IMR-90 (cell line): Measurements from ENCODE around the gene ELMO1. TPM values are rescaled to one million over a fixed set of nuclear protein-coding genes. Genes with fewer than 3 reads are reported as not detected.

Source experiments
- ATAC-seq: fragments of 200-7000 bp; cut with Tn5 transposase; 2 replicates; pipeline ENCODE4 v1.9.1; 2020; ENCODE audit warnings: low read depth, mild to moderate bottlenecking, moderate library complexity
- BruUV-seq: library from RNA; stranded (reverse); fragments of 400-500 nt; replicated peaks from 2 replicates; lab custom pipeline; 2021; lab: Mats Ljungman, UMichigan
- CTCF ChIA-PET: fragments of 300-600 bp; formaldehyde crosslinking; extraction: SDS; loops from one replicate; lab custom pipeline; 2021; ENCODE audit warnings: antibody characterized with exemption; lab: Yijun Ruan, JAX
- POLR2A ChIA-PET: fragments of 300-600 bp; sonication (Branson Sonifier 250); formaldehyde crosslinking; loops from one replicate; lab custom pipeline; 2022; ENCODE audit warnings: antibody characterized with exemption; ENCODE audit not compliant: unreplicated experiment; lab: Charles Lee
- DNase-seq: peaks from one replicate; pipeline ENCODE4 v3.0.0; 2013
- H2AFZ ChIP-seq: replicated peaks from 2 replicates; pipeline ENCODE3; 2013; ENCODE audit warnings: low read length, mild to moderate bottlenecking; ENCODE audit not compliant: poor library complexity
- H2AK5ac ChIP-seq: 2 replicates; pipeline ENCODE4 v1.6.1; 2013; ENCODE audit warnings: low read depth, low read length, inconsistent platforms
- H2AK9ac ChIP-seq: replicated peaks from 2 replicates; pipeline ENCODE3; 2013; ENCODE audit warnings: mild to moderate bottlenecking, low read depth, low read length, moderate library complexity; ENCODE audit not compliant: poor library complexity
- H2BK120ac ChIP-seq: 2 replicates; pipeline ENCODE4 v1.6.1; 2013; ENCODE audit warnings: low read depth, low read length, inconsistent platforms
- H2BK15ac ChIP-seq: 3 replicates; pipeline ENCODE4 v1.6.1; 2013; ENCODE audit warnings: low read depth, low read length, inconsistent platforms
- H2BK20ac ChIP-seq: 2 replicates; pipeline ENCODE4 v1.6.1; 2013; ENCODE audit warnings: low read depth, mild to moderate bottlenecking, inconsistent platforms, low read length, moderate library complexity
- H2BK5ac ChIP-seq: 2 replicates; pipeline ENCODE4 v1.6.1; 2013; ENCODE audit warnings: mild to moderate bottlenecking, low read depth, low read length, inconsistent platforms; ENCODE audit not compliant: poor library complexity, severe bottlenecking
- H3K14ac ChIP-seq: replicated peaks from 2 replicates; pipeline ENCODE4 v1.6.1; 2013; ENCODE audit warnings: low read depth, low read length, inconsistent platforms
- H3K18ac ChIP-seq: 2 replicates; pipeline ENCODE4 v1.6.1; 2013; ENCODE audit warnings: low read depth, low read length, control low read depth
- H3K23ac ChIP-seq: 2 replicates; pipeline ENCODE4 v1.6.1; 2013; ENCODE audit warnings: low read depth, low read length, inconsistent platforms
- H3K27ac ChIP-seq: 2 replicates; pipeline ENCODE4 v1.5.1; 2013; ENCODE audit warnings: mild to moderate bottlenecking, control low read depth, low read length; ENCODE audit not compliant: insufficient read depth
- H3K27me3 ChIP-seq: 2 replicates; pipeline ENCODE4 v1.6.1; 2013; ENCODE audit warnings: low read length; ENCODE audit not compliant: control insufficient read depth, insufficient read depth
- H3K36me3 ChIP-seq: 2 replicates; pipeline ENCODE4 v1.6.1; 2013; ENCODE audit warnings: low read length, mixed read lengths; ENCODE audit not compliant: control insufficient read depth, insufficient read depth
- H3K4ac ChIP-seq: 2 replicates; pipeline ENCODE4 v1.6.1; 2013; ENCODE audit warnings: low read depth, low read length, inconsistent platforms
- H3K4me1 ChIP-seq: 2 replicates; pipeline ENCODE4 v1.6.1; 2013; ENCODE audit warnings: low read length, mixed read lengths; ENCODE audit not compliant: control insufficient read depth, insufficient read depth
- H3K4me2 ChIP-seq: 2 replicates; pipeline ENCODE4 v1.6.1; 2013; ENCODE audit warnings: low read depth, mild to moderate bottlenecking, control low read depth, low read length, moderate library complexity
- H3K4me3 ChIP-seq: 2 replicates; pipeline ENCODE4 v1.5.1; 2013; ENCODE audit warnings: low read depth, mild to moderate bottlenecking, control low read depth, low read length, moderate library complexity; ENCODE audit not compliant: insufficient read depth
- H3K56ac ChIP-seq: 2 replicates; pipeline ENCODE4 v1.6.1; 2013; ENCODE audit warnings: low read length, inconsistent platforms; ENCODE audit not compliant: insufficient read depth; ENCODE audit errors: extremely low read depth
- H3K79me1 ChIP-seq, 2 experiments: 2 replicates each; pipeline ENCODE4 v1.6.1; 2013; ENCODE audit warnings: low read length in 2 of 2, inconsistent platforms in 1 of 2, low read depth in 1 of 2
- H3K9ac ChIP-seq: 2 replicates; pipeline ENCODE4 v1.6.1; 2013; ENCODE audit warnings: low read depth, low read length, control low read depth
- H3K9me1 ChIP-seq: 2 replicates; pipeline ENCODE4 v1.6.1; 2013; ENCODE audit warnings: low read length, inconsistent platforms; ENCODE audit not compliant: insufficient read depth
- H3K9me3 ChIP-seq: 2 replicates; pipeline ENCODE4 v1.6.1; 2013; ENCODE audit warnings: low read length; ENCODE audit not compliant: control insufficient read depth, insufficient read depth
- H4K20me1 ChIP-seq: 2 replicates; pipeline ENCODE4 v1.6.1; 2013; ENCODE audit warnings: low read length, inconsistent platforms; ENCODE audit not compliant: insufficient read depth
- H4K5ac ChIP-seq: 2 replicates; pipeline ENCODE4 v1.6.1; 2013; ENCODE audit warnings: mild to moderate bottlenecking, low read depth, low read length, control low read depth
- H4K8ac ChIP-seq, 2 experiments: 2 replicates each; pipeline ENCODE4 v1.6.1; 2013; ENCODE audit warnings: low read depth in 2 of 2, low read length in 2 of 2, control low read depth in 1 of 2, inconsistent platforms in 1 of 2
- H4K91ac ChIP-seq: 2 replicates; pipeline ENCODE4 v1.6.1; 2013; ENCODE audit warnings: low read depth, low read length, inconsistent platforms; ENCODE audit not compliant: insufficient read depth
- BHLHE40 ChIP-seq: fragments of 150-350 bp; IDR thresholded peaks from 2 replicates; pipeline ENCODE4 v1.6.1; 2016; ENCODE audit warnings: mild to moderate bottlenecking, low read depth, low read length
- CEBPB ChIP-seq: IDR thresholded peaks from 2 replicates; pipeline ENCODE4 v1.6.1; 2012; ENCODE audit warnings: low read depth, low read length, improper control_type of control experiment
- CHD1 ChIP-seq: IDR thresholded peaks from 2 replicates; pipeline ENCODE4 v1.6.1; 2012; ENCODE audit warnings: low read depth, low read length, improper control_type of control experiment
- ELK1 ChIP-seq: fragments of 150-350 bp; IDR thresholded peaks from 2 replicates; pipeline ENCODE4 v1.6.1; 2016; ENCODE audit warnings: low read depth, mild to moderate bottlenecking, low read length, moderate library complexity, borderline replicate concordance
- MAFK ChIP-seq: IDR thresholded peaks from 2 replicates; pipeline ENCODE4 v1.6.1; 2012; ENCODE audit warnings: low read depth, low read length, improper control_type of control experiment
- MXI1 ChIP-seq: IDR thresholded peaks from 2 replicates; pipeline ENCODE4 v1.6.1; 2012; ENCODE audit warnings: low read depth, mild to moderate bottlenecking, low read length, moderate library complexity, borderline replicate concordance
- RFX5 ChIP-seq: IDR thresholded peaks from 2 replicates; pipeline ENCODE4 v1.8.0; 2012; ENCODE audit warnings: low read depth, mild to moderate bottlenecking, low read length, moderate library complexity
- WGBS, 2 experiments: methylation state at CpG; one replicate each; pipeline versions ENCODE4 v1.1.5 to v1.1.7; 2013; ENCODE audit warnings: missing lambda C conversion rate in 2 of 2; ENCODE audit not compliant: insufficient read length in 1 of 2; ENCODE audit errors: extremely low coverage in 2 of 2; 5-methylcytosine and 5-hydroxymethylcytosine counted together
- dilution Hi-C: fragments of 300-500 bp; cut with HindIII; formaldehyde crosslinking; loops from one replicate; pipeline ENCODE4 v1.14.3; 2018; ENCODE audit warnings: low sequenced_read_pairs; ENCODE audit not compliant: unreplicated experiment
- in situ Hi-C: fragments of 300-500 bp; cut with MboI; formaldehyde crosslinking; loops from 3 replicates; pipeline ENCODE4 v1.14.3; 2019; ENCODE audit warnings: low sequenced_read_pairs, inconsistent platforms, mixed read lengths
- intact Hi-C: fragments of 100-400 bp; cut with micrococcal nuclease; formaldehyde crosslinking; loops from 2 replicates; pipeline ENCODE4 v1.10.0; 2022
- polyA plus RNA-seq, 3 experiments: library from polyadenylated mRNA; depleted of rRNA; stranded (reverse); fragments of >200 nt; gene quantifications; 2 replicates each; pipeline ENCODE4 v1.2.3, GENCODE V29; 2012; ENCODE audit warnings: low replicate concordance in 1 of 3
- total RNA-seq: library from RNA; depleted of rRNA; stranded (reverse); fragments of >200 nt; gene quantifications from 2 replicates; pipeline ENCODE4 v1.2.3, GENCODE V29; 2012
- TF ChIP-seq, protein P1 (sequence below): conservative IDR thresholded peaks from 2 replicates; pipeline ENCODE4 v1.5.1; 2012; ENCODE audit warnings: mild to moderate bottlenecking, low read depth, low read length, improper control_type of control experiment

ELMO1 gene
- total and polyA plus RNA-seq, 2 of the 4 experiments (the other 2 are of a cell fraction): 0.03 TPM; not detected in 1

GRCh38 chr7:37494926-37495325, 46.3 kb upstream of the ELMO1 start:
- in situ Hi-C loops: no loop called here

More at GRCh38 chr7:37494926-37495325, 46.3 kb upstream of the ELMO1 start:
- Histone ChIP-seq H2BK120ac (no peak overlapping the region), H2AK5ac (no peak overlapping the region), H2AFZ (no peak overlapping the region), H3K4ac (no peak overlapping the region), H4K20me1 (no peaks in the 10 kb centered on the region), H3K23ac (no peak overlapping the region), H4K91ac (no peak overlapping the region), H4K8ac (no peak overlapping the region), H3K79me1 (no peaks in the 10 kb centered on the region), H3K4me1 (no peaks in the 10 kb centered on the region), H3K56ac (no peak overlapping the region), H2BK20ac (no peak overlapping the region), H3K27ac (no peak overlapping the region), H3K4me3 (no peak overlapping the region), H2BK5ac (no peak overlapping the region), H3K36me3 (no peaks in the 10 kb centered on the region), H2BK15ac (no peak overlapping the region), H3K27me3 (no peaks in the 10 kb centered on the region), H3K9ac (no peak overlapping the region), H4K5ac (no peak overlapping the region), H3K9me1 (no peaks in the 10 kb centered on the region), H3K14ac (no peak overlapping the region), H3K18ac (no peak overlapping the region), H3K4me2 (no peak overlapping the region), H3K9me3 (no peaks in the 10 kb centered on the region), H2AK9ac (no peak overlapping the region)
- dilution Hi-C loops: no loop called here
- no TSS peak for BruUV-seq
- ChIA-PET CTCF (interaction anchor here (0.6 to 2.0 kb wide), 5 partner anchors 28 to 287 kb away, joined by 3 to 5 read pairs (median 3); no protein-coding TSS in a partner anchor), POLR2A (no interaction called here)
- TF ChIP-seq MAFK: no peak
- TF ChIP-seq, protein P1, sequence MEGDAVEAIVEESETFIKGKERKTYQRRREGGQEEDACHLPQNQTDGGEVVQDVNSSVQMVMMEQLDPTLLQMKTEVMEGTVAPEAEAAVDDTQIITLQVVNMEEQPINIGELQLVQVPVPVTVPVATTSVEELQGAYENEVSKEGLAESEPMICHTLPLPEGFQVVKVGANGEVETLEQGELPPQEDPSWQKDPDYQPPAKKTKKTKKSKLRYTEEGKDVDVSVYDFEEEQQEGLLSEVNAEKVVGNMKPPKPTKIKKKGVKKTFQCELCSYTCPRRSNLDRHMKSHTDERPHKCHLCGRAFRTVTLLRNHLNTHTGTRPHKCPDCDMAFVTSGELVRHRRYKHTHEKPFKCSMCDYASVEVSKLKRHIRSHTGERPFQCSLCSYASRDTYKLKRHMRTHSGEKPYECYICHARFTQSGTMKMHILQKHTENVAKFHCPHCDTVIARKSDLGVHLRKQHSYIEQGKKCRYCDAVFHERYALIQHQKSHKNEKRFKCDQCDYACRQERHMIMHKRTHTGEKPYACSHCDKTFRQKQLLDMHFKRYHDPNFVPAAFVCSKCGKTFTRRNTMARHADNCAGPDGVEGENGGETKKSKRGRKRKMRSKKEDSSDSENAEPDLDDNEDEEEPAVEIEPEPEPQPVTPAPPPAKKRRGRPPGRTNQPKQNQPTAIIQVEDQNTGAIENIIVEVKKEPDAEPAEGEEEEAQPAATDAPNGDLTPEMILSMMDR: no peak
- TF ChIP-seq CEBPB: no peak
- no peak for TF ChIP-seq ELK1
- no peak for TF ChIP-seq CHD1
- no peak for TF ChIP-seq MXI1
- TF ChIP-seq RFX5: no peak
- TF ChIP-seq BHLHE40: no peak
- intact Hi-C loops: loop anchor here (2.0 kb wide), 1 partner anchor 286 kb away; no protein-coding TSS in a partner anchor
- no CpG with 5 or more reads among the region's 2 CpGs for WGBS, 2 experiments
- no peak for DNase-seq
- ATAC-seq: no peak
